Fibroblast of lung (primary cell): ENCODE data around the gene CPNE2. TPM values are rescaled to one million over a fixed set of nuclear protein-coding genes. Genes with fewer than 3 reads are reported as not detected.

Experiments
- DNase-seq, 2 donors: peaks; one replicate each; pipeline versions ENCODE4 v3.0.0 to v3.0.0-alpha.2; 2010; ENCODE audit warnings: low read depth in 2 of 2
- H2AFZ ChIP-seq: 2 replicates; pipeline ENCODE4 v1.5.1; 2012; ENCODE audit warnings: low read length, control low read depth, inconsistent platforms
- H3K27ac ChIP-seq: 2 replicates; pipeline ENCODE4 v1.5.1; 2011; ENCODE audit warnings: low read length, control low read depth; ENCODE audit not compliant: insufficient read depth
- H3K27me3 ChIP-seq: 2 replicates; pipeline ENCODE4 v1.5.1; 2011; ENCODE audit warnings: mild to moderate bottlenecking, low read length; ENCODE audit not compliant: control insufficient read depth, insufficient read depth
- H3K36me3 ChIP-seq: 2 replicates; pipeline ENCODE4 v1.5.1; 2011; ENCODE audit warnings: low read length; ENCODE audit not compliant: control insufficient read depth, insufficient read depth
- H3K4me1 ChIP-seq: 2 replicates; pipeline ENCODE4 v1.5.1; 2011; ENCODE audit warnings: low read length; ENCODE audit not compliant: control insufficient read depth, insufficient read depth; ENCODE audit errors: extremely low read depth
- H3K4me2 ChIP-seq: 2 replicates; pipeline ENCODE4 v1.5.1; 2011; ENCODE audit warnings: low read length, control low read depth; ENCODE audit not compliant: insufficient read depth; ENCODE audit errors: extremely low read depth
- H3K4me3 ChIP-seq, 4 experiments: fragments of 200-600 bp in 1 of 4; sonication (generic) in 1 of 4; replicated peaks in 1 of 4; 2 replicates each; pipeline ENCODE4 v1.5.1; 2011 to 2016; ENCODE audit warnings: low read length in 4 of 4, low read depth in 3 of 4, mild to moderate bottlenecking in 3 of 4, control low read depth in 2 of 4, inconsistent platforms in 1 of 4, mixed read lengths in 1 of 4; ENCODE audit not compliant: insufficient read depth in 1 of 4; ENCODE audit errors: control extremely low read depth in 1 of 4
- H3K79me2 ChIP-seq: 2 replicates; pipeline ENCODE4 v1.5.1; 2012; ENCODE audit warnings: mild to moderate bottlenecking, low read length, inconsistent platforms; ENCODE audit not compliant: control insufficient read depth, insufficient read depth
- H3K9ac ChIP-seq: 2 replicates; pipeline ENCODE4 v1.5.1; 2011; ENCODE audit warnings: mild to moderate bottlenecking, low read length, control low read depth; ENCODE audit not compliant: insufficient read depth
- H3K9me3 ChIP-seq: 2 replicates; pipeline ENCODE4 v1.5.1; 2012; ENCODE audit warnings: low read depth, low read length; ENCODE audit not compliant: control insufficient read depth, insufficient read depth
- H4K20me1 ChIP-seq: 2 replicates; pipeline ENCODE4 v1.5.1; 2011; ENCODE audit warnings: low read length; ENCODE audit not compliant: control insufficient read depth, insufficient read depth; ENCODE audit errors: extremely low read depth
- CTCF ChIP-seq, 2 donors: IDR thresholded peaks in 1 of 2; conservative IDR thresholded peaks in 1 of 2; 1 replicate in 1 of 2; 2 replicates in 1 of 2; pipeline ENCODE4 v1.5.1; 2011 to 2012; ENCODE audit warnings: low read length in 2 of 2, control low read depth in 1 of 2, inconsistent platforms in 1 of 2, low read depth in 1 of 2, mild to moderate bottlenecking in 1 of 2
- EZH2 ChIP-seq: IDR thresholded peaks from 2 replicates; pipeline ENCODE4 v1.5.1; 2012; ENCODE audit warnings: low read length, control low read depth, mild to moderate bottlenecking; ENCODE audit errors: missing control alignments
- polyA plus RNA-seq, 2 donors: library from polyadenylated mRNA; depleted of rRNA in 1 of 2; stranded (reverse) in 1 of 2; unstranded in 1 of 2; fragments of >200 nt; gene quantifications; 2 replicates each; pipeline ENCODE4 v1.2.1, GENCODE V29; 2011 to 2012; ENCODE audit warnings: missing spikeins in 1 of 2
- total RNA-seq: library from RNA; depleted of rRNA; stranded (reverse); fragments of >200 nt; gene quantifications from 2 replicates; pipeline ENCODE4 v1.2.1, GENCODE V29; 2014

The CPNE2 gene
- total and polyA plus RNA-seq, 2 donors (not counting 1 experiment from before 2014, with no cell fraction given) = 20.5 to 39.6 TPM

GRCh38 chr16:57137043-57137442 is 44.7 kb downstream of the CPNE2 start:
- TF ChIP-seq EZH2 (no peak), CTCF (conservative IDR thresholded peaks at IDR 0.05 in 1 of 2, IDR thresholded peaks at IDR 0.05 in 1 of 2; ENCODE audit: low read depth in 1 of 2, low read length in 2 of 2) (no peak)
- no peaks in the 10 kb centered on the region for H4K20me1 ChIP-seq
- no peak overlapping the region for H2AFZ ChIP-seq
- no peaks in the 10 kb centered on the region for H3K4me1 ChIP-seq
- no peaks in the 10 kb centered on the region for H3K27me3 ChIP-seq
- no peak for DNase-seq
- H3K79me2 ChIP-seq = no peaks in the 10 kb centered on the region
- H3K9ac ChIP-seq = no peak overlapping the region
- no peaks in the 10 kb centered on the region for H3K36me3 ChIP-seq
- H3K9me3 ChIP-seq = no peaks in the 10 kb centered on the region
- no peak overlapping the region for H3K27ac ChIP-seq
- H3K4me2 ChIP-seq = no peak overlapping the region
- H3K4me3 ChIP-seq = no peak overlapping the region

GRCh38 chr16:57137566-57138273 is 45.3 kb downstream of the CPNE2 start:
- no peak overlapping the region for H3K27ac ChIP-seq
- no peaks in the 10 kb centered on the region for H3K9me3 ChIP-seq
- no peak overlapping the region for H3K4me2 ChIP-seq
- no peaks in the 10 kb centered on the region for H3K36me3 ChIP-seq
- H3K79me2 ChIP-seq = no peaks in the 10 kb centered on the region
- H3K4me3 ChIP-seq = no peak overlapping the region
- no peaks in the 10 kb centered on the region for H3K4me1 ChIP-seq
- DNase-seq = no peak
- no peak overlapping the region for H2AFZ ChIP-seq
- H4K20me1 ChIP-seq = no peaks in the 10 kb centered on the region
- H3K9ac ChIP-seq = no peak overlapping the region
- no peaks in the 10 kb centered on the region for H3K27me3 ChIP-seq
- no peak for TF ChIP-seq EZH2
- no peak for TF ChIP-seq CTCF (conservative IDR thresholded peaks at IDR 0.05 in 1 of 2, IDR thresholded peaks at IDR 0.05 in 1 of 2; ENCODE audit: low read depth in 1 of 2, low read length in 2 of 2)

- no peak for DNase-seq
- H3K4me1 ChIP-seq = no peaks in the 10 kb centered on the region
- no peak overlapping the region for H3K4me3 ChIP-seq
- no peak overlapping the region for H3K9ac ChIP-seq
- H3K9me3 ChIP-seq = no peaks in the 10 kb centered on the region
- H3K27ac ChIP-seq = no peak overlapping the region
- no peaks in the 10 kb centered on the region for H3K79me2 ChIP-seq
- TF ChIP-seq EZH2 = no peak
- no peak for TF ChIP-seq CTCF (conservative IDR thresholded peaks at IDR 0.05 in 1 of 2, IDR thresholded peaks at IDR 0.05 in 1 of 2; ENCODE audit: low read depth in 1 of 2, low read length in 2 of 2)
- no peak overlapping the region for H2AFZ ChIP-seq
- no peak overlapping the region for H3K4me2 ChIP-seq
- H4K20me1 ChIP-seq = no peaks in the 10 kb centered on the region
- H3K27me3 ChIP-seq = no peaks in the 10 kb centered on the region
- H3K36me3 ChIP-seq = no peaks in the 10 kb centered on the region
Observed at GRCh38 chr16:57138281-57138935, 46.0 kb downstream of the CPNE2 start.
